Measurements from ENCODE around the gene DCANP1. TPM values are rescaled to one million over a fixed set of nuclear protein-coding genes. Genes with fewer than 3 reads are reported as not detected.

Gene DCANP1
- total RNA-seq, 3 donors from 2014 or later (not counting 1 experiment from before 2014, with no cell fraction given), result 0.07 TPM; not detected in 2

DNA sequence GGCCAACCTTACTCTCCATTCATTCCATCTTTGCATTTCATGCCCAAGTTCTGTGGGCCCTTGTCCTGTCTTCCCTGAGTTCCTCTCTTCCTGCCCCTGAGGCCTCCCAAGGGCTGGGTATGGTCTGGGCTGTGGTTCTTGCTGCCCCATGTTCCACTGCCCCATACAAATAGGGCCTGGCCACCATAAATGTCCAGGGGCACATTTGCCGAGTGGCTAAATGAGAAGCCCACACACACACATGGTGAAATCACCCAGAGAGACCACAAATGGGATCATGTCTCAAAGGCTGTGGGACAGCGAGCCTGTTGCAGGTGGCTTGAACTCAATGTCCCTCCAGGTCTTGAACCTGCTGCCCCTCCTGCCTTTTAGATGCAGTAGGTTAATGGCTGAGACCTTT, 3.8 kb upstream of the DCANP1 start:
- ATAC-seq (no peak), DNase-seq (no peak)
- H3K36me3 Mint-ChIP-seq, result no peaks in the 10 kb centered on the region
- no peak overlapping the region for H3K27ac Mint-ChIP-seq
- Histone ChIP-seq H3K27me3 (ENCODE audit: control insufficient read depth, insufficient read depth, low read length) (no peaks in the 10 kb centered on the region), H3K4me3 (ENCODE audit: low read length) (no peak overlapping the region), H3K4me1 (ENCODE audit: control insufficient read depth, insufficient read depth, low read length) (no peaks in the 10 kb centered on the region), H3K9me3 (ENCODE audit: control insufficient read depth, insufficient read depth, low read length) (no peaks in the 10 kb centered on the region), H3K36me3 (ENCODE audit: control insufficient read depth, insufficient read depth, low read length) (no peaks in the 10 kb centered on the region), H3K27ac (ENCODE audit: low read length) (no peak overlapping the region)
- TF ChIP-seq, protein P1, sequence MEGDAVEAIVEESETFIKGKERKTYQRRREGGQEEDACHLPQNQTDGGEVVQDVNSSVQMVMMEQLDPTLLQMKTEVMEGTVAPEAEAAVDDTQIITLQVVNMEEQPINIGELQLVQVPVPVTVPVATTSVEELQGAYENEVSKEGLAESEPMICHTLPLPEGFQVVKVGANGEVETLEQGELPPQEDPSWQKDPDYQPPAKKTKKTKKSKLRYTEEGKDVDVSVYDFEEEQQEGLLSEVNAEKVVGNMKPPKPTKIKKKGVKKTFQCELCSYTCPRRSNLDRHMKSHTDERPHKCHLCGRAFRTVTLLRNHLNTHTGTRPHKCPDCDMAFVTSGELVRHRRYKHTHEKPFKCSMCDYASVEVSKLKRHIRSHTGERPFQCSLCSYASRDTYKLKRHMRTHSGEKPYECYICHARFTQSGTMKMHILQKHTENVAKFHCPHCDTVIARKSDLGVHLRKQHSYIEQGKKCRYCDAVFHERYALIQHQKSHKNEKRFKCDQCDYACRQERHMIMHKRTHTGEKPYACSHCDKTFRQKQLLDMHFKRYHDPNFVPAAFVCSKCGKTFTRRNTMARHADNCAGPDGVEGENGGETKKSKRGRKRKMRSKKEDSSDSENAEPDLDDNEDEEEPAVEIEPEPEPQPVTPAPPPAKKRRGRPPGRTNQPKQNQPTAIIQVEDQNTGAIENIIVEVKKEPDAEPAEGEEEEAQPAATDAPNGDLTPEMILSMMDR (IDR thresholded peaks at IDR 0.05), result no peak
- H3K9me3 Mint-ChIP-seq, result no peaks in the 10 kb centered on the region
- intact Hi-C loops (cut with micrococcal nuclease), result no loop called here
- H3K4me3 Mint-ChIP-seq, result no peak overlapping the region
- WGBS (ENCODE audit: insufficient coverage), result 95% methylated on average over 2 of the region's 2 CpGs
- H3K4me1 Mint-ChIP-seq, result no peaks in the 10 kb centered on the region
- H3K27me3 Mint-ChIP-seq (ENCODE audit: low read depth in 2 of 2), result peaks cover 0 to 12% of the 10 kb centered on the region in 2 donors

DNA sequence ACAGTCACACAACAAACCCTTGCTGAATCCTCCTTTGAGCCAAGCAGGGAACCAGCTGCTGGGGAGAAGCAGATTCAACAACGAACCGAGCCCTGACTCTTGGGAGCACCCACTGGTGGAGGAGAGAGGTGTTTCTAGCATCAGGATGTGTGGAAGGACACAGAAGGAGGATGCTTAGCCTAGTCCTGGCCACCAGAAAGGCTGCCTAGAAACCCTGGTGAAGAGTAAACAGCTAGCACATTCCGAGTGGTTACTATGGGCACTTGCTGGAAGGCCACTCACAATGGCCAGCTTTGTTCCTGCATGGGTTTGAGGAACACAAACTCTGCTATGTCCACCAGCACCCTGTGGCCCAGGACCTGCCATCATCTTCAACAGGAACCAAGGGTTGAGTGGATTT, 3.2 kb upstream of the DCANP1 start:
- no peaks in the 10 kb centered on the region for H3K9me3 ChIP-seq (ENCODE audit: control insufficient read depth, insufficient read depth, low read length)
- 65% methylated on average over 3 of the region's 3 CpGs for WGBS (ENCODE audit: insufficient coverage)
- intact Hi-C loops (cut with micrococcal nuclease), result no loop called here
- TF ChIP-seq, protein P1 (IDR thresholded peaks at IDR 0.05), result no peak
- H3K36me3 ChIP-seq (ENCODE audit: control insufficient read depth, insufficient read depth, low read length), result no peaks in the 10 kb centered on the region
- H3K4me3 ChIP-seq (ENCODE audit: low read length), result no peak overlapping the region
- ATAC-seq (no peak), DNase-seq (no peak)
- H3K4me1 ChIP-seq (ENCODE audit: control insufficient read depth, insufficient read depth, low read length), result peaks cover 4% of the 10 kb centered on the region
- no peak overlapping the region for H3K27ac ChIP-seq (ENCODE audit: low read length)
- Mint-ChIP-seq H3K27ac (no peak overlapping the region), H3K27me3 (ENCODE audit: low read depth in 2 of 2) (peaks cover 0 to 12% of the 10 kb centered on the region in 2 donors), H3K36me3 (no peaks in the 10 kb centered on the region), H3K4me1 (no peaks in the 10 kb centered on the region), H3K4me3 (no peak overlapping the region), H3K9me3 (no peaks in the 10 kb centered on the region)
- H3K27me3 ChIP-seq (ENCODE audit: control insufficient read depth, insufficient read depth, low read length), result no peaks in the 10 kb centered on the region

DNA sequence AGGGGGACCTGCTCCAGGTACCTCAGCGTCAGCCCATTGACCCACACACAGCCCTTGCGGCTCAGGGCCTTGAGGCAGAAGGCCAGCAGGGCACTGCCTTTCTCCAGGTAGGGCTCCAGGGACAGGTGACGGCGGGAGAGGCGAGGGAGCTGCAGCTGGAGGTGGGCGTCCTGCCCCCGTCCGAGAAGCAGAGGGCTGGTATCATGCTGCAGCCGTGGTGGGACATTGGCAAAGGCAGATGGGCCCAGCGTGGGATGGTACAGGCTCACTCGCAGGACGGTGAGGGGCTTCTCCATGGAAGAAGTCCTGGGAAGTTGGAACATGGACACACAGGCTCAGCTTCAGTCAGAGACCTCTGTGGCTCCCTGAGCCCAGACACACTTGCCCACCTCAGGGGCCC, 2.5 kb upstream of the DCANP1 start:
- Mint-ChIP-seq H3K4me3 (no peak overlapping the region), H3K36me3 (no peaks in the 10 kb centered on the region), H3K4me1 (peaks cover 2 to 4% of the 10 kb centered on the region in 2 donors), H3K9me3 (no peaks in the 10 kb centered on the region), H3K27me3 (ENCODE audit: low read depth in 2 of 2) (peaks cover 2 to 12% of the 10 kb centered on the region in 2 donors), H3K27ac (no peak overlapping the region)
- Histone ChIP-seq H3K9me3 (ENCODE audit: control insufficient read depth, insufficient read depth, low read length) (no peaks in the 10 kb centered on the region), H3K27ac (ENCODE audit: low read length) (no peak overlapping the region), H3K36me3 (ENCODE audit: control insufficient read depth, insufficient read depth, low read length) (no peaks in the 10 kb centered on the region), H3K27me3 (ENCODE audit: control insufficient read depth, insufficient read depth, low read length) (no peaks in the 10 kb centered on the region), H3K4me1 (ENCODE audit: control insufficient read depth, insufficient read depth, low read length) (peaks cover 11% of the 10 kb centered on the region), H3K4me3 (ENCODE audit: low read length) (no peak overlapping the region)
- DNase-seq, result no peak
- TF ChIP-seq, protein P1 (IDR thresholded peaks at IDR 0.05), result no peak
- ATAC-seq, result no peak
- WGBS (ENCODE audit: insufficient coverage), result 91% methylated on average over 12 of the region's 12 CpGs
- intact Hi-C loops (cut with micrococcal nuclease), result no loop called here

DNA sequence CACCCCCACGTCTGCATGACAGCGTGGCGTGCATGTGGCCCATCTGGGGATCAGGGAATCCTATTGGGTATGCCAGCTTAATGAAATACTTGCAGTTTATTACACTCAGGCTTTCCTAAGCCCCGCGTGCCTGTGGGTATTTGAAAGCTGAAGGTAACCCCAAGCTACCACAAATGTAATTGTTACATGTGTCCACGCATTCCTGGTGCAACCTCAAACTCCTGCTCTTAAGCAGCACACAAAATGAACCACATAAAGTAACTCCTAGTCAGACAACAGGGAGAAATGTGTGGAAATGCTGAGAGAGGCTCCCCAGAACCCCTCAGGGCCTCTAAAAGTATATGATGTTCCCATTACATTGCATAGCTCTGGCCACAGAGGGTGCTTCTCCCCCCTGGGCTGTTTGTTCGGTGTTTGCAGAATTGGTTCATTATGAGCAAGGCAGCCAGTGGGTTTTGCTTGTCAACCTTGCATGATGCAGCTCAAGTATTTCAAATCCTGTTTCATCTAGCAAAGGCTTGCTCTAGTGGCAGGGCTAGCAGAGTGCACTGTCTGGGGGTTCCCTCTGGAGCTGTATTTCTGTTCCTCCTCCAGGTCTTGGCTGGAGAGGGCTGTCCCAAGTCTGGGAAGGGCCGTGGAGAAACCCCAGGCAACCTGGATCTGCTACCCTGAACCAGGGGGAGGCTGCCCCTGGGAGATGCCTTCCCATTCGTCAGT, 1.8 kb upstream of the DCANP1 start:
- DNase-seq, result no peak
- WGBS (ENCODE audit: insufficient coverage), result 78% methylated on average over 8 of the region's 9 CpGs
- Mint-ChIP-seq H3K9me3 (no peaks in the 10 kb centered on the region), H3K36me3 (no peaks in the 10 kb centered on the region), H3K27ac (no peak overlapping the region), H3K4me1 (peaks cover 9 to 11% of the 10 kb centered on the region in 2 donors), H3K27me3 (ENCODE audit: low read depth in 2 of 2) (peaks cover 8 to 12% of the 10 kb centered on the region in 2 donors), H3K4me3 (no peak overlapping the region)
- no peaks in the 10 kb centered on the region for H3K36me3 ChIP-seq (ENCODE audit: control insufficient read depth, insufficient read depth, low read length)
- no peak overlapping the region for H3K27ac ChIP-seq (ENCODE audit: low read length)
- TF ChIP-seq, protein P1 (IDR thresholded peaks at IDR 0.05), result no peak
- H3K4me3 ChIP-seq (ENCODE audit: low read length), result no peak overlapping the region
- no peaks in the 10 kb centered on the region for H3K27me3 ChIP-seq (ENCODE audit: control insufficient read depth, insufficient read depth, low read length)
- intact Hi-C loops (cut with micrococcal nuclease), result no loop called here
- no peak for ATAC-seq
- peaks cover 18% of the 10 kb centered on the region for H3K4me1 ChIP-seq (ENCODE audit: control insufficient read depth, insufficient read depth, low read length)
- no peaks in the 10 kb centered on the region for H3K9me3 ChIP-seq (ENCODE audit: control insufficient read depth, insufficient read depth, low read length)

Data from natural killer cell (primary cell).